Aorta (tissue), 5 donors: ENCODE measurements around the gene ACAD10. TPM values are rescaled to one million over a fixed set of nuclear protein-coding genes. Genes with fewer than 3 reads are reported as not detected.
"Not testable (repeated sequence)": the region's sequence is repeated elsewhere in the genome, so short reads cannot be mapped to it uniquely, and the experiment has no call there.

ENCODE experiments used
- ATAC-seq: fragments of 200-7000 bp; cut with Tn5 transposase; one replicate; pipeline ENCODE4 v1.9.1; 2022; ENCODE audit warnings: moderate library complexity; ENCODE audit not compliant: low FRiP score
- DNase-seq, 2 donors: peaks; one replicate each; pipeline ENCODE4 v3.0.0-alpha.2; 2020
- H3K27ac ChIP-seq, 2 donors: one replicate each; pipeline ENCODE4 v1.5.1; 2013; ENCODE audit warnings: low read length in 2 of 2, mild to moderate bottlenecking in 2 of 2, moderate library complexity in 2 of 2, control low read depth in 1 of 2, inconsistent platforms in 1 of 2, low read depth in 1 of 2
- H3K27me3 ChIP-seq, 2 donors: one replicate each; pipeline ENCODE4 v1.6.1; 2013; ENCODE audit warnings: control low read depth in 1 of 2, low read length in 1 of 2, mild to moderate bottlenecking in 1 of 2, moderate library complexity in 1 of 2; ENCODE audit not compliant: insufficient read depth in 2 of 2, control insufficient read depth in 1 of 2
- H3K36me3 ChIP-seq, 2 donors: one replicate each; pipeline ENCODE4 v1.6.1; 2013; ENCODE audit warnings: control low read depth in 1 of 2, low read length in 1 of 2, mild to moderate bottlenecking in 1 of 2; ENCODE audit not compliant: insufficient read depth in 2 of 2, control insufficient read depth in 1 of 2
- H3K4me1 ChIP-seq, 2 donors: one replicate each; pipeline ENCODE4 v1.6.1; 2013; ENCODE audit warnings: low read length in 2 of 2, control low read depth in 1 of 2, mild to moderate bottlenecking in 1 of 2, moderate library complexity in 1 of 2; ENCODE audit not compliant: insufficient read depth in 2 of 2, control insufficient read depth in 1 of 2
- H3K4me3 ChIP-seq, 2 donors: one replicate each; pipeline ENCODE4 v1.5.1; 2013; ENCODE audit warnings: low read length in 2 of 2, control low read depth in 1 of 2, mild to moderate bottlenecking in 1 of 2
- H3K9me3 ChIP-seq: one replicate; pipeline ENCODE4 v1.6.1; 2013; ENCODE audit warnings: mild to moderate bottlenecking, low read length; ENCODE audit not compliant: control insufficient read depth
- WGBS, 2 donors: extraction: QIAGEN DNeasy Blood & Tissue Kit; methylation state at CpG; one replicate each; pipeline ENCODE4 v1.1.7; 2013; 5-methylcytosine and 5-hydroxymethylcytosine counted together
- intact Hi-C, 2 donors: fragments of 100-400 bp; cut with DNase I; formaldehyde crosslinking; loops; one replicate each; pipeline versions ENCODE4 v1.14.2 to v1.15.0; 2022
- polyA plus RNA-seq, 2 donors: library from polyadenylated mRNA; stranded (reverse); fragments of 200-250 nt; gene quantifications; one replicate each; pipeline ENCODE4 v1.2.3, GENCODE V29; 2013
- total RNA-seq, 2 donors: library from RNA; stranded (reverse); fragmentation: NEBNext Ultra II Directional; extraction: Animal tissue kit (Norgen Biotek cat#: 25700); gene quantifications; one replicate each; pipeline ENCODE4 v1.2.1, GENCODE V29; 2021
- donor health status: healthy with polysubstance abuse.
- donor health status: Bipolar disorder and iron deficiency.
- donor health status: DM: no; HTN: no; CAD: no.
- donor health status: DM: no; HTN: no; CAD: no.
- donor health status: DM: yes; HTN: yes; CAD: no.

ACAD10 gene
- total and polyA plus RNA-seq, 4 donors, result 7.0 to 27.9 (median 15.6) TPM

DNA sequence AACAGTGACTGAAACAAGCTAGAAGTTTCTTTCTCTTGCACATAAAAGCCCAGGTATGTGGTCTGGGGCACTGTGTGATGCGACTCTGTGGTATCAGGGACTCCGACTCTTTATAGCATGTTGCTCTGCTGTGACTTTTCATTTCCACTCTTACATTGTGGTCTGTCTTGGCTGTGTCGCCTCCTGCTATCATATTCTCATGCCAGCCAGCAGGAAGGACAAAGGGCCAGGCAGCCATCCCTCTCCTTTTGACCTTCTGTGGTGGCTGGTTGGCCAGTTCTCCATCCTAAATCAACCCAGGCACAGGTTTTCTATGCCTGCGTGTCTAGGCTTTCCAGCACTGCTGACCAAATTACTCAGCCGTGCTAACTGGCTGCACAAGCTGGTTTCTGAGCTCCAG is 8.0 kb downstream of the ACAD10 start:
- H3K4me1 ChIP-seq, result no peaks in the 10 kb centered on the region
- no peaks in the 10 kb centered on the region for H3K36me3 ChIP-seq
- no peak for DNase-seq
- no peak overlapping the region for H3K27ac ChIP-seq
- no peak overlapping the region for H3K4me3 ChIP-seq
- WGBS, 2 donors, result 92 to 94% methylated on average over 5 of the region's 5 CpGs
- ATAC-seq, result no peak
- H3K27me3 ChIP-seq, result no peaks in the 10 kb centered on the region
- no peaks in the 10 kb centered on the region for H3K9me3 ChIP-seq
- intact Hi-C loops, result no loop called here

DNA sequence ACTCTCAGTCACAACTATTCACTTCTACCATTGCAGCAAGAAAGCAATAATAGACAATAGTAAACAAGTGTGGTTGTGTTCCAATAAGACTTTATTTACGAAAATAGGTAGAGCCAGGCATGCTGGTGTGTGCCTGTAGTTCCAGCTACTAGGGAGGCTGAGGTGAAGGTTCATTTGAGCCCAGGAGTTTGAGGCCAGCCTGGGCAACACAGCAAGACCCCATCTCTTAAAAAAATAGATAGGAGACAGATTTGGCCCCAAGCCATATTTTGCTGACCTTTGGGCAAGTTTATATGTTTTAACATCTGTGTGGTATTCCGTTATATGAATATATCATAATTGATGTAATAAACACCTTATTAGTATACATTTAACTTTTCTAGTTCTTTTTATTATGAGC is 14.1 kb downstream of the ACAD10 start:
- Histone ChIP-seq H3K4me3 (no peak overlapping the region), H3K36me3 (no peaks in the 10 kb centered on the region), H3K4me1 (no peaks in the 10 kb centered on the region), H3K27ac (no peak overlapping the region), H3K27me3 (no peaks in the 10 kb centered on the region), H3K9me3 (no peaks in the 10 kb centered on the region)
- WGBS, 2 donors, result 81 to 88% methylated on average over 2 of the region's 2 CpGs
- DNase-seq, result no peak
- intact Hi-C loops, result no loop called here
- ATAC-seq, result no peak

GRCh38 chr12:111705672-111706071 is 19.8 kb downstream of the ACAD10 start:
- Histone ChIP-seq H3K9me3 (no peaks in the 10 kb centered on the region), H3K4me1 (no peaks in the 10 kb centered on the region), H3K27ac (no peak overlapping the region), H3K4me3 (no peak overlapping the region), H3K27me3 (no peaks in the 10 kb centered on the region), H3K36me3 (peaks cover 5 to 10% of the 10 kb centered on the region in 2 donors)
- ATAC-seq, result no peak
- no peak for DNase-seq
- intact Hi-C loops, result no loop called here
- WGBS, 2 donors, result 77 to 79% methylated on average over 5 of the region's 5 CpGs

DNA sequence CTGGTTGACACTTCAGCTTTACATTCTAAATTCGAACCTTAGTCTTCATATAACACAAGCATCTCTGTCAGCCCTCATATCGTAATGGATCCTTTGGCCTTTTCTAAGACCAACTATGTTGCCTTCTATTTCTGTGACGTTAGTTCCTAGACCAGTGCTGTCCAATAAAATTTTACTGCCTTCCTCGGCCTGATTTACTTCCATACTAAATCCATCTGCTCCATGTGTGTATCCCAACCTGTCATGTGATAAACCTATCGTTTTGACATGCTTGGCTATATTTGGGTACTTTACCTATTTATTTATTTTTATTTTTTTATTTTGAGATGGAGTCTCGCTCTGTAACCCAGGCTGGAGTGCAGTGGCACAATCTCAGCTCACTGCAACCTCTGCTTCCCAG is 20.3 kb downstream of the ACAD10 start:
- Histone ChIP-seq H3K27me3 (no peaks in the 10 kb centered on the region), H3K4me1 (no peaks in the 10 kb centered on the region), H3K4me3 (no peak overlapping the region), H3K27ac (no peak overlapping the region), H3K9me3 (no peaks in the 10 kb centered on the region), H3K36me3 (peaks cover 5 to 10% of the 10 kb centered on the region in 2 donors)
- WGBS, 2 donors, result 85 to 86% methylated on average over 6 of the region's 6 CpGs
- ATAC-seq (no peak), DNase-seq (no peak)
- intact Hi-C loops, result no loop called here

GRCh38 chr12:111715279-111715678 is 29.4 kb downstream of the ACAD10 start:
- intact Hi-C loops, result no loop called here
- no peaks in the 10 kb centered on the region for H3K4me1 ChIP-seq
- no peak overlapping the region for H3K4me3 ChIP-seq
- no peaks in the 10 kb centered on the region for H3K27me3 ChIP-seq
- ATAC-seq (no peak), DNase-seq (no peak)
- H3K9me3 ChIP-seq, result no peaks in the 10 kb centered on the region
- H3K27ac ChIP-seq, result no peak overlapping the region
- 66 to 73% methylated on average over 4 of the region's 4 CpGs for WGBS, 2 donors
- H3K36me3 ChIP-seq, result peaks cover 0 to 4% of the 10 kb centered on the region in 2 donors

- H3K36me3 ChIP-seq, ATAC-seq: not testable (repeated sequence)
These were observed 33.5 kb downstream of the ACAD10 start for GRCh38 chr12:111719316-111719715.

DNA sequence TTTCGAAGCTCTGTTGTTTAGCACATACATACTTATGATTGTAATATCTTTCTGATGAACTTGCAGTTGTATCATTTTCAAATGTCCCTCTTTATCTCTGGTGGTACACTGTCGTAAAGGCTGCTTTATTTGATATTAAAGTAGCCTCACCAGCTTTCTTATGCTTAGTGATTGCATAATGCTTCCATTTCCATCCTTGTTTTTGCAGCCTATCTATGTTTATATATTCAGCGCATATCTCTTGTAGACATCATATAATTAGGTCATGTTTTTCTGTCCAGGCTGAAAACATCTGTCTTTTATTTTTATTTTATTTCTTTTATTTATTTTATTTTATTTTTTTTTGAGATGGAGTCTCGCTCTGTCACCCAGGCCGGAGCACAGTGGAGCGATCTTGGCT is 34.6 kb downstream of the ACAD10 start:
- 81 to 85% methylated on average over 6 of the region's 6 CpGs for WGBS, 2 donors
- H3K4me1 ChIP-seq, result no peaks in the 10 kb centered on the region
- no peak for ATAC-seq

More at GRCh38 chr12:111719316-111719715, 33.5 kb downstream of the ACAD10 start:
- H3K4me1 ChIP-seq, H3K27ac ChIP-seq, H3K27me3 ChIP-seq, intact Hi-C loops, H3K4me3 ChIP-seq, DNase-seq, H3K9me3 ChIP-seq: not testable (repeated sequence)
- 94 to 96% methylated on average over 10 of the region's 10 CpGs for WGBS, 2 donors

DNA sequence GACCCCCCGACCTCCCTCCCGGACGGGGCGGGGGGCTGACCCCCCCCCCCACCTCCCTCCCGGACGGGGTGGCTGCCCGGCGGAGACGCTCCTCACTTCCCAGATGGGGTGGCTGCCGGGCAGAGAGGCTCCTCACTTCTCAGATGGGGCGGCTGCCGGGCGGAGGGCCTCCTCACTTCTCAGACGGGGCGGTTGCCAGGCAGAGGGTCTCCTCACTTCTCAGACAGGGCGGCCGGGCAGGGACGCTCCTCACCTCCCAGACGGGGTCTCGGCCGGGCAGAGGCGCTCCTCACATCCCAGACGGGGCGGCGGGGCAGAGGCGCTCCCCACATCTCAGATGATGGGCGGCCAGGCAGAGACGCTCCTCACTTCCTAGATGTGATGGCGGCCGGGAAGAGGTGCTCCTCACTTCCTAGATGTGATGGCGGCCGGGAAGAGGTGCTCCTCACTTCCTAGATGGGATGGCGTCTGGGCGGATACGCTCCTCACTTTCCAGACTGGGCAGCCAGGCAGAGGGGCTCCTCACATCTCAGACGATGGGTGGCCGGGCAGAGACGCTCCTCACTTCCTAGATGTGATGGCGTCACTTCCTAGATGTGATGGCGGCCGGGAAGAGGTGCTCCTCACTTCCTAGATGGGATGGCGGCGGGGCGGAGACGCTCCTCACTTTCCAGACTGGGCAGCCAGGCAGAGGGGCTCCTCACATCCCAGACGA is 38.0 kb downstream of the ACAD10 start:
- H3K9me3 ChIP-seq, DNase-seq, H3K36me3 ChIP-seq, H3K27me3 ChIP-seq, H3K4me1 ChIP-seq, H3K27ac ChIP-seq, ATAC-seq, H3K4me3 ChIP-seq, intact Hi-C loops: not testable (repeated sequence)
- WGBS, 2 donors, result 97 to 98% methylated on average over 25 to 46 of the region's 46 CpGs

More for the DNA sequence above, 34.6 kb downstream of the ACAD10 start:
- Histone ChIP-seq H3K4me3 (no peak overlapping the region), H3K36me3 (peaks cover 0 to 4% of the 10 kb centered on the region in 2 donors), H3K27ac (no peak overlapping the region), H3K27me3 (no peaks in the 10 kb centered on the region), H3K9me3 (no peaks in the 10 kb centered on the region)
- intact Hi-C loops, result no loop called here
- DNase-seq, result no peak

GRCh38 chr12:111728795-111729194 is 42.9 kb downstream of the ACAD10 start:
- ATAC-seq (no peak), DNase-seq (no peak)
- WGBS, 2 donors, result 97 to 100% methylated on average over 2 of the region's 2 CpGs
- Histone ChIP-seq H3K27me3 (no peaks in the 10 kb centered on the region), H3K36me3 (peaks cover 0 to 4% of the 10 kb centered on the region in 2 donors), H3K9me3 (no peaks in the 10 kb centered on the region), H3K4me3 (no peak overlapping the region), H3K27ac (no peak overlapping the region), H3K4me1 (no peaks in the 10 kb centered on the region)
- intact Hi-C loops, result no loop called here
